ENCODE data around the gene MBTPS1. TPM values are rescaled to one million over a fixed set of nuclear protein-coding genes. Genes with fewer than 3 reads are reported as not detected.

The MBTPS1 gene
- total and polyA plus RNA-seq, 9 of the 15 experiments (the other 6 are each of a cell fraction or from before 2014, with no cell fraction given) = 2.8 to 57.6 (median 43.8) TPM

GRCh38 chr16:84144859-84145639, 28.3 kb upstream of the MBTPS1 start, which contains the start of the genes DNAAF1 and HSDL1 (continued):
- TF ChIP-seq CEBPZ (IDR thresholded peaks at IDR 0.05; ENCODE audit: borderline replicate concordance, low read depth, low read length) = no peak
- TF ChIP-seq SOX6 (IDR thresholded peaks at IDR 0.05) = no peak
- TF ChIP-seq THAP12 (CRISPR knock-in tag; IDR thresholded peaks at IDR 0.05) = peak; percentile 71; the same call in 1 of the 2 replicates
- no peak for TF ChIP-seq HNRNPUL1 (IDR thresholded peaks at IDR 0.05; ENCODE audit: low read length)
- no peak for TF ChIP-seq RBM25 (IDR thresholded peaks at IDR 0.05; ENCODE audit: low read depth, low read length, severe bottlenecking)
- TF ChIP-seq ZFP30 (CRISPR knock-in tag; IDR thresholded peaks at IDR 0.05; ENCODE audit: borderline replicate concordance) = no peak
- peak; percentile 71; the same call in 1 of the 2 replicates for TF ChIP-seq TFAP4 (CRISPR knock-in tag; IDR thresholded peaks at IDR 0.05; ENCODE audit: borderline replicate concordance)
- no peak for TF ChIP-seq ZNF778 (CRISPR knock-in tag; IDR thresholded peaks at IDR 0.05)
- no peak for TF ChIP-seq KAT2B (IDR thresholded peaks at IDR 0.05; ENCODE audit: low read depth, low read length)
- no peak for TF ChIP-seq HES1 (IDR thresholded peaks at IDR 0.05; ENCODE audit: low read depth)
- TF ChIP-seq BMI1 (IDR thresholded peaks at IDR 0.05; ENCODE audit: low read length) = peak; percentile 94
- peak; percentile 84 for TF ChIP-seq MITF (IDR thresholded peaks at IDR 0.05)
- no peak for TF ChIP-seq MCM3 (IDR thresholded peaks at IDR 0.05)
- no peak for TF ChIP-seq HMG20A (CRISPR knock-in tag; conservative IDR thresholded peaks at IDR 0.05)
- TF ChIP-seq ZBTB33 (CRISPR knock-in tag; IDR thresholded peaks at IDR 0.05) = no peak
- TF ChIP-seq SMARCA4 (IDR thresholded peaks at IDR 0.05) = no peak
- TF ChIP-seq BHLHE40 (IDR thresholded peaks at IDR 0.05; ENCODE audit: low read length) = peak; percentile 98
